Kidney (tissue), 14 donors: ENCODE results near the gene MMD2. TPM values are rescaled to one million over a fixed set of nuclear protein-coding genes. Genes with fewer than 3 reads are reported as not detected.

Source experiments
- DNase-seq, 5 donors: peaks; one replicate each; pipeline ENCODE4 v3.0.0-alpha.2; 2013 to 2020
- FAIRE-seq: peaks from 2 replicates; lab custom pipeline; 2012; peaks lifted over from hg19 to GRCh38; lab: Jason Lieb, UNC
- H3K27ac ChIP-seq, 2 donors: one replicate each; pipeline ENCODE4 v1.7.0; 2013; ENCODE audit warnings: low read depth in 2 of 2, low read length in 2 of 2, inconsistent platforms in 1 of 2
- H3K27me3 ChIP-seq: one replicate; pipeline ENCODE4 v1.7.1; 2013; ENCODE audit warnings: low read length, inconsistent platforms; ENCODE audit not compliant: control insufficient read depth, insufficient read depth
- H3K36me3 ChIP-seq, 3 donors: one replicate each; pipeline versions ENCODE4 v1.7.0 to v1.7.1; 2013; ENCODE audit warnings: low read length in 3 of 3, control low read depth in 1 of 3, inconsistent platforms in 1 of 3; ENCODE audit not compliant: insufficient read depth in 3 of 3, control insufficient read depth in 2 of 3
- H3K4me1 ChIP-seq, 3 donors: one replicate each; pipeline versions ENCODE4 v1.7.0 to v1.7.1; 2013; ENCODE audit warnings: low read length in 3 of 3, inconsistent platforms in 1 of 3, low read depth in 1 of 3; ENCODE audit not compliant: control insufficient read depth in 2 of 3, insufficient read depth in 2 of 3
- H3K4me3 ChIP-seq, 3 donors: one replicate each; pipeline versions ENCODE4 v1.7.0 to v1.8.1; 2013; ENCODE audit warnings: low read length in 3 of 3, control low read depth in 1 of 3, inconsistent platforms in 1 of 3
- H3K9ac ChIP-seq, 3 donors: one replicate each; pipeline versions ENCODE4 v1.7.0 to v1.7.1; 2013; ENCODE audit warnings: low read length in 3 of 3, control low read depth in 1 of 3, inconsistent platforms in 1 of 3
- H3K9me3 ChIP-seq, 3 donors: one replicate each; pipeline versions ENCODE4 v1.7.0 to v1.7.1; 2013; ENCODE audit warnings: low read length in 3 of 3, control low read depth in 1 of 3, inconsistent platforms in 1 of 3; ENCODE audit not compliant: control insufficient read depth in 2 of 3, insufficient read depth in 1 of 3
- intact Hi-C: fragments of 100-400 bp; cut with DNase I; formaldehyde crosslinking; loops from one replicate; pipeline ENCODE4 v1.11.1; 2022
- polyA plus RNA-seq: library from polyadenylated mRNA; stranded (reverse); fragments of 350-450 nt; fragmentation: Illumina TruSeq; extraction: RNeasy Lipid Tissue Mini Kit (QIAGEN cat#74804); gene quantifications from one replicate; pipeline ENCODE4 v1.2.3, GENCODE V29; 2014; ENCODE audit warnings: low read depth, low replicate concordance; ENCODE audit not compliant: insufficient read depth
- total RNA-seq: library from RNA; stranded (reverse); fragmentation: NEBNext Ultra II Directional; extraction: Animal tissue kit (Norgen Biotek cat#: 25700); gene quantifications from one replicate; pipeline ENCODE4 v1.2.1, GENCODE V29; 2021
- TF ChIP-seq, protein P1 (sequence below): IDR thresholded peaks from 3 replicates; pipeline ENCODE4 v1.5.1; 2012; ENCODE audit warnings: mild to moderate bottlenecking, moderate library complexity, borderline replicate concordance; ENCODE audit not compliant: insufficient read depth; ENCODE audit errors: extremely low read depth
- donor health status: control.
- donor health status: control.
- donor health status: control.
- donor health status: control.
- donor health status: control.
- donor health status: DM: yes; HTN: yes; CAD: no.
- donor health status: Normal renal cell carcinoma (clear cell type).

Gene MMD2
- total and polyA plus RNA-seq, 2 donors from 2014 or later = not detected

- DNase-seq (peak in 4 of 5 donors; percentile 68 to 74 (median 70)), FAIRE-seq (no peak)
- Histone ChIP-seq H3K36me3 (no peaks in the 10 kb centered on the region), H3K9ac (no peak overlapping the region), H3K9me3 (no peaks in the 10 kb centered on the region), H3K27ac (no peak overlapping the region), H3K4me3 (no peak overlapping the region), H3K27me3 (no peaks in the 10 kb centered on the region), H3K4me1 (no peaks in the 10 kb centered on the region)
- TF ChIP-seq, protein P1, sequence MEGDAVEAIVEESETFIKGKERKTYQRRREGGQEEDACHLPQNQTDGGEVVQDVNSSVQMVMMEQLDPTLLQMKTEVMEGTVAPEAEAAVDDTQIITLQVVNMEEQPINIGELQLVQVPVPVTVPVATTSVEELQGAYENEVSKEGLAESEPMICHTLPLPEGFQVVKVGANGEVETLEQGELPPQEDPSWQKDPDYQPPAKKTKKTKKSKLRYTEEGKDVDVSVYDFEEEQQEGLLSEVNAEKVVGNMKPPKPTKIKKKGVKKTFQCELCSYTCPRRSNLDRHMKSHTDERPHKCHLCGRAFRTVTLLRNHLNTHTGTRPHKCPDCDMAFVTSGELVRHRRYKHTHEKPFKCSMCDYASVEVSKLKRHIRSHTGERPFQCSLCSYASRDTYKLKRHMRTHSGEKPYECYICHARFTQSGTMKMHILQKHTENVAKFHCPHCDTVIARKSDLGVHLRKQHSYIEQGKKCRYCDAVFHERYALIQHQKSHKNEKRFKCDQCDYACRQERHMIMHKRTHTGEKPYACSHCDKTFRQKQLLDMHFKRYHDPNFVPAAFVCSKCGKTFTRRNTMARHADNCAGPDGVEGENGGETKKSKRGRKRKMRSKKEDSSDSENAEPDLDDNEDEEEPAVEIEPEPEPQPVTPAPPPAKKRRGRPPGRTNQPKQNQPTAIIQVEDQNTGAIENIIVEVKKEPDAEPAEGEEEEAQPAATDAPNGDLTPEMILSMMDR = no peak
- intact Hi-C loops = no loop called here
Observed at GRCh38 chr7:4878336-4879335, 80.4 kb downstream of the MMD2 start.

- Histone ChIP-seq H3K27me3 (no peaks in the 10 kb centered on the region), H3K4me3 (no peak overlapping the region), H3K9ac (no peak overlapping the region), H3K27ac (no peak overlapping the region), H3K4me1 (no peaks in the 10 kb centered on the region), H3K36me3 (no peaks in the 10 kb centered on the region), H3K9me3 (no peaks in the 10 kb centered on the region)
- intact Hi-C loops = no loop called here
- no peak for FAIRE-seq
- no peak for DNase-seq
- TF ChIP-seq, protein P1 = no peak
Observed at GRCh38 chr7:4876586-4876985, 82.4 kb downstream of the MMD2 start.

DNA sequence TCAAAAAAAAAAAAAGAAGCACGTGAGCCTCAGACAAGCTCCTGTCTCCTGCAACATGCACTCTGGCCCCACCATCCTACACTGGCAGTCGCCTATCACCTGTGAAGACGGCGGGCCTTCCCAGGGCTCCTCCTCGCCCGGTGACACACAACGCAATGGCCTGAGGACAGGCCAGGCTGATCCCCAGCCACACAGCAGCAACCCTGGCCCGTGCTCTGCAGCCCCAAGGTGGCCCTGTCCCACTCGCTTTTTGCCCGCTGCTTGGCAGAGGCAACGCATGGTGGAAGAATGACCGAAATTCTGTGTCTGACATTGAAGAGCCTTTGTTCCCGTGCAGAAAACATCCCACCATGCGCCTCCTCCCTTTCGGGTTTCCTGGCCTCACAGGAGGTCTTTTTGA lies 83.6 kb downstream of the MMD2 start:
- FAIRE-seq (no peak), DNase-seq (peak in 1 of 5 donors; percentile 27)
- H3K9me3 ChIP-seq = no peaks in the 10 kb centered on the region
- H3K27ac ChIP-seq = no peak overlapping the region
- intact Hi-C loops = no loop called here
- no peaks in the 10 kb centered on the region for H3K27me3 ChIP-seq
- no peak overlapping the region for H3K4me3 ChIP-seq
- H3K36me3 ChIP-seq = no peaks in the 10 kb centered on the region
- no peak overlapping the region for H3K9ac ChIP-seq
- TF ChIP-seq, protein P1 = no peak
- H3K4me1 ChIP-seq = no peaks in the 10 kb centered on the region
